IMR-90 (cell line): ENCODE data around the gene QKI. TPM values are rescaled to one million over a fixed set of nuclear protein-coding genes. Genes with fewer than 3 reads are reported as not detected.

ENCODE experiments used
- ATAC-seq: fragments of 200-7000 bp; cut with Tn5 transposase; 2 replicates; pipeline ENCODE4 v1.9.1; 2020; ENCODE audit warnings: low read depth, mild to moderate bottlenecking, moderate library complexity
- BruUV-seq: library from RNA; stranded (reverse); fragments of 400-500 nt; replicated peaks from 2 replicates; lab custom pipeline; 2021; lab: Mats Ljungman, UMichigan
- CTCF ChIA-PET: fragments of 300-600 bp; formaldehyde crosslinking; extraction: SDS; loops from one replicate; lab custom pipeline; 2021; ENCODE audit warnings: antibody characterized with exemption; lab: Yijun Ruan, JAX
- POLR2A ChIA-PET: fragments of 300-600 bp; sonication (Branson Sonifier 250); formaldehyde crosslinking; loops from one replicate; lab custom pipeline; 2022; ENCODE audit warnings: antibody characterized with exemption; ENCODE audit not compliant: unreplicated experiment; lab: Charles Lee
- DNase-seq: peaks from one replicate; pipeline ENCODE4 v3.0.0; 2013
- H2AFZ ChIP-seq: replicated peaks from 2 replicates; pipeline ENCODE3; 2013; ENCODE audit warnings: low read length, mild to moderate bottlenecking; ENCODE audit not compliant: poor library complexity
- H2AK5ac ChIP-seq: 2 replicates; pipeline ENCODE4 v1.6.1; 2013; ENCODE audit warnings: low read depth, low read length, inconsistent platforms
- H2AK9ac ChIP-seq: replicated peaks from 2 replicates; pipeline ENCODE3; 2013; ENCODE audit warnings: mild to moderate bottlenecking, low read depth, low read length, moderate library complexity; ENCODE audit not compliant: poor library complexity
- H2BK120ac ChIP-seq: 2 replicates; pipeline ENCODE4 v1.6.1; 2013; ENCODE audit warnings: low read depth, low read length, inconsistent platforms
- H2BK15ac ChIP-seq: 3 replicates; pipeline ENCODE4 v1.6.1; 2013; ENCODE audit warnings: low read depth, low read length, inconsistent platforms
- H2BK20ac ChIP-seq: 2 replicates; pipeline ENCODE4 v1.6.1; 2013; ENCODE audit warnings: low read depth, mild to moderate bottlenecking, inconsistent platforms, low read length, moderate library complexity
- H2BK5ac ChIP-seq: 2 replicates; pipeline ENCODE4 v1.6.1; 2013; ENCODE audit warnings: mild to moderate bottlenecking, low read depth, low read length, inconsistent platforms; ENCODE audit not compliant: poor library complexity, severe bottlenecking
- H3K14ac ChIP-seq: replicated peaks from 2 replicates; pipeline ENCODE4 v1.6.1; 2013; ENCODE audit warnings: low read depth, low read length, inconsistent platforms
- H3K18ac ChIP-seq: 2 replicates; pipeline ENCODE4 v1.6.1; 2013; ENCODE audit warnings: low read depth, low read length, control low read depth
- H3K23ac ChIP-seq: 2 replicates; pipeline ENCODE4 v1.6.1; 2013; ENCODE audit warnings: low read depth, low read length, inconsistent platforms
- H3K27ac ChIP-seq: 2 replicates; pipeline ENCODE4 v1.5.1; 2013; ENCODE audit warnings: mild to moderate bottlenecking, control low read depth, low read length; ENCODE audit not compliant: insufficient read depth
- H3K27me3 ChIP-seq: 2 replicates; pipeline ENCODE4 v1.6.1; 2013; ENCODE audit warnings: low read length; ENCODE audit not compliant: control insufficient read depth, insufficient read depth
- H3K36me3 ChIP-seq: 2 replicates; pipeline ENCODE4 v1.6.1; 2013; ENCODE audit warnings: low read length, mixed read lengths; ENCODE audit not compliant: control insufficient read depth, insufficient read depth
- H3K4ac ChIP-seq: 2 replicates; pipeline ENCODE4 v1.6.1; 2013; ENCODE audit warnings: low read depth, low read length, inconsistent platforms
- H3K4me1 ChIP-seq: 2 replicates; pipeline ENCODE4 v1.6.1; 2013; ENCODE audit warnings: low read length, mixed read lengths; ENCODE audit not compliant: control insufficient read depth, insufficient read depth
- H3K4me2 ChIP-seq: 2 replicates; pipeline ENCODE4 v1.6.1; 2013; ENCODE audit warnings: low read depth, mild to moderate bottlenecking, control low read depth, low read length, moderate library complexity
- H3K4me3 ChIP-seq: 2 replicates; pipeline ENCODE4 v1.5.1; 2013; ENCODE audit warnings: low read depth, mild to moderate bottlenecking, control low read depth, low read length, moderate library complexity; ENCODE audit not compliant: insufficient read depth
- H3K56ac ChIP-seq: 2 replicates; pipeline ENCODE4 v1.6.1; 2013; ENCODE audit warnings: low read length, inconsistent platforms; ENCODE audit not compliant: insufficient read depth; ENCODE audit errors: extremely low read depth
- H3K79me1 ChIP-seq, 2 experiments: 2 replicates each; pipeline ENCODE4 v1.6.1; 2013; ENCODE audit warnings: low read length in 2 of 2, inconsistent platforms in 1 of 2, low read depth in 1 of 2
- H3K9ac ChIP-seq: 2 replicates; pipeline ENCODE4 v1.6.1; 2013; ENCODE audit warnings: low read depth, low read length, control low read depth
- H3K9me1 ChIP-seq: 2 replicates; pipeline ENCODE4 v1.6.1; 2013; ENCODE audit warnings: low read length, inconsistent platforms; ENCODE audit not compliant: insufficient read depth
- H3K9me3 ChIP-seq: 2 replicates; pipeline ENCODE4 v1.6.1; 2013; ENCODE audit warnings: low read length; ENCODE audit not compliant: control insufficient read depth, insufficient read depth
- H4K20me1 ChIP-seq: 2 replicates; pipeline ENCODE4 v1.6.1; 2013; ENCODE audit warnings: low read length, inconsistent platforms; ENCODE audit not compliant: insufficient read depth
- H4K5ac ChIP-seq: 2 replicates; pipeline ENCODE4 v1.6.1; 2013; ENCODE audit warnings: mild to moderate bottlenecking, low read depth, low read length, control low read depth
- H4K8ac ChIP-seq, 2 experiments: 2 replicates each; pipeline ENCODE4 v1.6.1; 2013; ENCODE audit warnings: low read depth in 2 of 2, low read length in 2 of 2, control low read depth in 1 of 2, inconsistent platforms in 1 of 2
- H4K91ac ChIP-seq: 2 replicates; pipeline ENCODE4 v1.6.1; 2013; ENCODE audit warnings: low read depth, low read length, inconsistent platforms; ENCODE audit not compliant: insufficient read depth
- BHLHE40 ChIP-seq: fragments of 150-350 bp; IDR thresholded peaks from 2 replicates; pipeline ENCODE4 v1.6.1; 2016; ENCODE audit warnings: mild to moderate bottlenecking, low read depth, low read length
- CEBPB ChIP-seq: IDR thresholded peaks from 2 replicates; pipeline ENCODE4 v1.6.1; 2012; ENCODE audit warnings: low read depth, low read length, improper control_type of control experiment
- CHD1 ChIP-seq: IDR thresholded peaks from 2 replicates; pipeline ENCODE4 v1.6.1; 2012; ENCODE audit warnings: low read depth, low read length, improper control_type of control experiment
- FOS ChIP-seq: fragments of 150-350 bp; IDR thresholded peaks from 2 replicates; pipeline ENCODE4 v1.6.1; 2016; ENCODE audit warnings: low read depth, low read length
- MAFK ChIP-seq: IDR thresholded peaks from 2 replicates; pipeline ENCODE4 v1.6.1; 2012; ENCODE audit warnings: low read depth, low read length, improper control_type of control experiment
- MAZ ChIP-seq: IDR thresholded peaks from 2 replicates; pipeline ENCODE4 v1.6.1; 2012; ENCODE audit warnings: low read depth, mild to moderate bottlenecking, low read length, improper control_type of control experiment, moderate library complexity, borderline replicate concordance
- MXI1 ChIP-seq: IDR thresholded peaks from 2 replicates; pipeline ENCODE4 v1.6.1; 2012; ENCODE audit warnings: low read depth, mild to moderate bottlenecking, low read length, moderate library complexity, borderline replicate concordance
- NFE2L2 ChIP-seq: fragments of 150-350 bp; IDR thresholded peaks from 2 replicates; pipeline ENCODE4 v1.6.1; 2016; ENCODE audit warnings: low read depth, mild to moderate bottlenecking, low read length
- POLR2A ChIP-seq: IDR thresholded peaks from 2 replicates; pipeline ENCODE4 v1.6.1; 2012; ENCODE audit warnings: mild to moderate bottlenecking, low read depth, low read length
- RAD21 ChIP-seq: IDR thresholded peaks from 2 replicates; pipeline ENCODE4 v1.6.1; 2012; ENCODE audit warnings: low read length, improper control_type of control experiment
- RCOR1 ChIP-seq: IDR thresholded peaks from 2 replicates; pipeline ENCODE4 v1.6.1; 2012; ENCODE audit warnings: mild to moderate bottlenecking, low read length, improper control_type of control experiment; ENCODE audit not compliant: insufficient replicate concordance
- RFX5 ChIP-seq: IDR thresholded peaks from 2 replicates; pipeline ENCODE4 v1.8.0; 2012; ENCODE audit warnings: low read depth, mild to moderate bottlenecking, low read length, moderate library complexity
- SMC3 ChIP-seq: fragments of 150-350 bp; IDR thresholded peaks from 2 replicates; pipeline ENCODE4 v1.6.1; 2016; ENCODE audit warnings: low read depth, mild to moderate bottlenecking, antibody characterized with exemption, low read length, moderate library complexity
- WGBS, 2 experiments: methylation state at CpG; one replicate each; pipeline versions ENCODE4 v1.1.5 to v1.1.7; 2013; ENCODE audit warnings: missing lambda C conversion rate in 2 of 2; ENCODE audit not compliant: insufficient read length in 1 of 2; ENCODE audit errors: extremely low coverage in 2 of 2; 5-methylcytosine and 5-hydroxymethylcytosine counted together
- dilution Hi-C: fragments of 300-500 bp; cut with HindIII; formaldehyde crosslinking; loops from one replicate; pipeline ENCODE4 v1.14.3; 2018; ENCODE audit warnings: low sequenced_read_pairs; ENCODE audit not compliant: unreplicated experiment
- in situ Hi-C: fragments of 300-500 bp; cut with MboI; formaldehyde crosslinking; loops from 3 replicates; pipeline ENCODE4 v1.14.3; 2019; ENCODE audit warnings: low sequenced_read_pairs, inconsistent platforms, mixed read lengths
- intact Hi-C: fragments of 100-400 bp; cut with micrococcal nuclease; formaldehyde crosslinking; loops from 2 replicates; pipeline ENCODE4 v1.10.0; 2022
- polyA plus RNA-seq, 3 experiments: library from polyadenylated mRNA; depleted of rRNA; stranded (reverse); fragments of >200 nt; gene quantifications; 2 replicates each; pipeline ENCODE4 v1.2.3, GENCODE V29; 2012; ENCODE audit warnings: low replicate concordance in 1 of 3
- total RNA-seq: library from RNA; depleted of rRNA; stranded (reverse); fragments of >200 nt; gene quantifications from 2 replicates; pipeline ENCODE4 v1.2.3, GENCODE V29; 2012
- TF ChIP-seq, protein P1 (sequence below): conservative IDR thresholded peaks from 2 replicates; pipeline ENCODE4 v1.5.1; 2012; ENCODE audit warnings: mild to moderate bottlenecking, low read depth, low read length, improper control_type of control experiment
- TF ChIP-seq, protein P2 (sequence below): fragments of 150-350 bp; IDR thresholded peaks from 2 replicates; pipeline ENCODE4 v1.6.1; 2017; ENCODE audit warnings: mild to moderate bottlenecking, antibody characterized with exemption, low read length, low read depth
- TF ChIP-seq, protein P3 (sequence below): fragments of 150-350 bp; IDR thresholded peaks from 2 replicates; pipeline ENCODE4 v1.6.1; 2016; ENCODE audit warnings: low read depth, mild to moderate bottlenecking, low read length, moderate library complexity, borderline replicate concordance

Gene QKI
- total and polyA plus RNA-seq, 2 of the 4 experiments (the other 2 are of a cell fraction), result 112 to 232 TPM

DNA sequence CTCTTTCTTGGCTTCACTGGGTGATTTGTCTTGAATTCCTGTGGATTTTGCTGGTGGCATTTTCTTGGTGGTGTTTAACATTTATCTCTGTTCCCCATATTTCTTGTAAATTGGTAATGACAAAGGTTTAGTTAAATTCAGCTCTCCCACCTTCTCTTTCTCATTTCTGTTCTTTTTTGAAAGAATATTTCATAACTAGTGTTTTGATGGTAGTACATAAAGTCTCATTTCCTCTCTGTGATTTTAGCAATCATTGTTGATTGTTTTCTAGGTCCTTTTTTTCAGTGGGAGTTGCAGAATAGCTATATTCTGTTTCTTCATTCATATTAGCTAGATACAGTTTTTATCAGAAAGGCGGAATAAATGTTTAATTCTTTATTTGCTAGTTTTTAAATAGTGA is 73.1 kb downstream of the QKI start:
- no peak overlapping the region for H3K56ac ChIP-seq
- no peak overlapping the region for H2AK5ac ChIP-seq
- CTCF ChIA-PET, result interaction anchor here (0.8 kb wide), 1 partner anchor 13 kb away, joined by 3 read pairs; no protein-coding TSS in a partner anchor
- H2AFZ ChIP-seq, result no peak overlapping the region
- dilution Hi-C loops (no loop called here), in situ Hi-C loops (no loop called here), intact Hi-C loops (no loop called here)
- H3K9me1 ChIP-seq, result 0 out of 2 replicates have a peak, but pooled peaks cover 2% of the 10 kb centered on the region
- no peak overlapping the region for H2BK20ac ChIP-seq
- no peak overlapping the region for H4K5ac ChIP-seq
- BruUV-seq, result no TSS peak
- no peak overlapping the region for H2AK9ac ChIP-seq
- no peak overlapping the region for H3K9ac ChIP-seq
- peaks cover 63% of the 10 kb centered on the region; the same call in 1 of the 2 replicates for H4K20me1 ChIP-seq
- no peak overlapping the region for H3K4me3 ChIP-seq
- H3K18ac ChIP-seq, result no peak overlapping the region
- H3K27ac ChIP-seq, result no peak overlapping the region
- H4K8ac ChIP-seq, result no peak overlapping the region
- no peak for DNase-seq
- TF ChIP-seq CEBPB (no peak), MXI1 (no peak), RFX5 (no peak), RCOR1 (no peak), BHLHE40 (no peak), MAZ (no peak), SMC3 (no peak), MAFK (no peak), FOS (no peak), RAD21 (no peak), POLR2A (no peak), CHD1 (no peak), NFE2L2 (no peak)
- TF ChIP-seq, protein P1, sequence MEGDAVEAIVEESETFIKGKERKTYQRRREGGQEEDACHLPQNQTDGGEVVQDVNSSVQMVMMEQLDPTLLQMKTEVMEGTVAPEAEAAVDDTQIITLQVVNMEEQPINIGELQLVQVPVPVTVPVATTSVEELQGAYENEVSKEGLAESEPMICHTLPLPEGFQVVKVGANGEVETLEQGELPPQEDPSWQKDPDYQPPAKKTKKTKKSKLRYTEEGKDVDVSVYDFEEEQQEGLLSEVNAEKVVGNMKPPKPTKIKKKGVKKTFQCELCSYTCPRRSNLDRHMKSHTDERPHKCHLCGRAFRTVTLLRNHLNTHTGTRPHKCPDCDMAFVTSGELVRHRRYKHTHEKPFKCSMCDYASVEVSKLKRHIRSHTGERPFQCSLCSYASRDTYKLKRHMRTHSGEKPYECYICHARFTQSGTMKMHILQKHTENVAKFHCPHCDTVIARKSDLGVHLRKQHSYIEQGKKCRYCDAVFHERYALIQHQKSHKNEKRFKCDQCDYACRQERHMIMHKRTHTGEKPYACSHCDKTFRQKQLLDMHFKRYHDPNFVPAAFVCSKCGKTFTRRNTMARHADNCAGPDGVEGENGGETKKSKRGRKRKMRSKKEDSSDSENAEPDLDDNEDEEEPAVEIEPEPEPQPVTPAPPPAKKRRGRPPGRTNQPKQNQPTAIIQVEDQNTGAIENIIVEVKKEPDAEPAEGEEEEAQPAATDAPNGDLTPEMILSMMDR, result no peak
- TF ChIP-seq, protein P2, sequence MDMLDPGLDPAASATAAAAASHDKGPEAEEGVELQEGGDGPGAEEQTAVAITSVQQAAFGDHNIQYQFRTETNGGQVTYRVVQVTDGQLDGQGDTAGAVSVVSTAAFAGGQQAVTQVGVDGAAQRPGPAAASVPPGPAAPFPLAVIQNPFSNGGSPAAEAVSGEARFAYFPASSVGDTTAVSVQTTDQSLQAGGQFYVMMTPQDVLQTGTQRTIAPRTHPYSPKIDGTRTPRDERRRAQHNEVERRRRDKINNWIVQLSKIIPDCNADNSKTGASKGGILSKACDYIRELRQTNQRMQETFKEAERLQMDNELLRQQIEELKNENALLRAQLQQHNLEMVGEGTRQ, result no peak
- TF ChIP-seq, protein P3, sequence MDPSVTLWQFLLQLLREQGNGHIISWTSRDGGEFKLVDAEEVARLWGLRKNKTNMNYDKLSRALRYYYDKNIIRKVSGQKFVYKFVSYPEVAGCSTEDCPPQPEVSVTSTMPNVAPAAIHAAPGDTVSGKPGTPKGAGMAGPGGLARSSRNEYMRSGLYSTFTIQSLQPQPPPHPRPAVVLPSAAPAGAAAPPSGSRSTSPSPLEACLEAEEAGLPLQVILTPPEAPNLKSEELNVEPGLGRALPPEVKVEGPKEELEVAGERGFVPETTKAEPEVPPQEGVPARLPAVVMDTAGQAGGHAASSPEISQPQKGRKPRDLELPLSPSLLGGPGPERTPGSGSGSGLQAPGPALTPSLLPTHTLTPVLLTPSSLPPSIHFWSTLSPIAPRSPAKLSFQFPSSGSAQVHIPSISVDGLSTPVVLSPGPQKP, result no peak
- H3K23ac ChIP-seq, result no peak overlapping the region
- no peaks in the 10 kb centered on the region for H3K27me3 ChIP-seq
- H3K4me1 ChIP-seq, result peaks cover 1% of the 10 kb centered on the region; the same call in 1 of the 2 replicates
- POLR2A ChIA-PET, result no interaction called here
- H2BK5ac ChIP-seq, result no peak overlapping the region
- H3K79me1 ChIP-seq, result peaks cover 15 to 51% of the 10 kb centered on the region in 2 experiments
- no peak overlapping the region for H3K14ac ChIP-seq
- no peak overlapping the region for H3K4me2 ChIP-seq
- no peak overlapping the region for H4K91ac ChIP-seq
- H3K36me3 ChIP-seq, result no peaks in the 10 kb centered on the region; the same call in 1 of the 2 replicates
- no peaks in the 10 kb centered on the region for H3K9me3 ChIP-seq
- no CpG with 5 or more reads among the region's 1 CpG for whole genome bisulfite sequencing, 2 experiments
- no peak for ATAC-seq
- H3K4ac ChIP-seq, result no peak overlapping the region
- no peak overlapping the region for H2BK120ac ChIP-seq
- no peak overlapping the region for H2BK15ac ChIP-seq
